ENCODE measurements around the gene FAH.

FAH gene

GRCh38 chr15:80107204-80107603, 45.6 kb upstream of the FAH start:
- H3K9me3 ChIP-seq (ENCODE audit: severe bottlenecking), result no peaks in the 10 kb centered on the region
- TF ChIP-seq CTCF (IDR thresholded peaks at IDR 0.05; ENCODE audit: poor library complexity, severe bottlenecking), result no peak
- DNase-seq (ENCODE audit: low spot score) (no peak), ATAC-seq (ENCODE audit: low read depth) (no peak)
- H3K27ac ChIP-seq (ENCODE audit: poor library complexity, severe bottlenecking), result no peak overlapping the region
- peaks cover 28% of the 10 kb centered on the region for H3K4me1 ChIP-seq (ENCODE audit: insufficient read depth, poor library complexity, severe bottlenecking)
- no peak overlapping the region for H3K4me3 ChIP-seq (ENCODE audit: severe bottlenecking)
- H3K27me3 ChIP-seq (ENCODE audit: insufficient read depth, poor library complexity, severe bottlenecking), result no peaks in the 10 kb centered on the region
- peaks cover 4% of the 10 kb centered on the region; the same call in 1 of the 2 replicates for H3K36me3 ChIP-seq (ENCODE audit: low read depth)

- no peak overlapping the region for H3K27ac ChIP-seq (ENCODE audit: poor library complexity, severe bottlenecking)
- peaks cover 28% of the 10 kb centered on the region for H3K4me1 ChIP-seq (ENCODE audit: insufficient read depth, poor library complexity, severe bottlenecking)
- H3K4me3 ChIP-seq (ENCODE audit: severe bottlenecking), result no peak overlapping the region
- no peak for TF ChIP-seq CTCF (IDR thresholded peaks at IDR 0.05; ENCODE audit: poor library complexity, severe bottlenecking)
- no peaks in the 10 kb centered on the region for H3K9me3 ChIP-seq (ENCODE audit: severe bottlenecking)
- ATAC-seq (ENCODE audit: low read depth) (no peak), DNase-seq (ENCODE audit: low spot score) (no peak)
- H3K27me3 ChIP-seq (ENCODE audit: insufficient read depth, poor library complexity, severe bottlenecking), result no peaks in the 10 kb centered on the region
- peaks cover 4% of the 10 kb centered on the region; the same call in 1 of the 2 replicates for H3K36me3 ChIP-seq (ENCODE audit: low read depth)
Measured at GRCh38 chr15:80107774-80108173, 45.0 kb upstream of the FAH start.

GRCh38 chr15:80109388-80109787, 43.4 kb upstream of the FAH start:
- H3K27me3 ChIP-seq (ENCODE audit: insufficient read depth, poor library complexity, severe bottlenecking), result no peaks in the 10 kb centered on the region
- H3K4me3 ChIP-seq (ENCODE audit: severe bottlenecking), result no peak overlapping the region
- no peak for TF ChIP-seq CTCF (IDR thresholded peaks at IDR 0.05; ENCODE audit: poor library complexity, severe bottlenecking)
- H3K4me1 ChIP-seq (ENCODE audit: insufficient read depth, poor library complexity, severe bottlenecking), result peaks cover 28% of the 10 kb centered on the region
- ATAC-seq (ENCODE audit: low read depth) (no peak), DNase-seq (ENCODE audit: low spot score) (no peak)
- H3K27ac ChIP-seq (ENCODE audit: poor library complexity, severe bottlenecking), result no peak overlapping the region
- no peaks in the 10 kb centered on the region for H3K9me3 ChIP-seq (ENCODE audit: severe bottlenecking)
- peaks cover 4% of the 10 kb centered on the region; the same call in 1 of the 2 replicates for H3K36me3 ChIP-seq (ENCODE audit: low read depth)

- Histone ChIP-seq H3K27me3 (ENCODE audit: insufficient read depth, poor library complexity, severe bottlenecking) (no peaks in the 10 kb centered on the region), H3K36me3 (ENCODE audit: low read depth) (no peaks in the 10 kb centered on the region), H3K4me1 (ENCODE audit: insufficient read depth, poor library complexity, severe bottlenecking) (peaks cover 15% of the 10 kb centered on the region), H3K27ac (ENCODE audit: poor library complexity, severe bottlenecking) (no peak overlapping the region), H3K9me3 (ENCODE audit: severe bottlenecking) (no peaks in the 10 kb centered on the region), H3K4me3 (ENCODE audit: severe bottlenecking) (no peak overlapping the region)
- TF ChIP-seq CTCF (IDR thresholded peaks at IDR 0.05; ENCODE audit: poor library complexity, severe bottlenecking), result no peak
- DNase-seq (ENCODE audit: low spot score) (no peak), ATAC-seq (ENCODE audit: low read depth) (no peak)
Measured at GRCh38 chr15:80110920-80111319, 41.9 kb upstream of the FAH start.

GRCh38 chr15:80114114-80114513, 38.7 kb upstream of the FAH start:
- peaks cover 7% of the 10 kb centered on the region for H3K4me1 ChIP-seq (ENCODE audit: insufficient read depth, poor library complexity, severe bottlenecking)
- no peak overlapping the region for H3K4me3 ChIP-seq (ENCODE audit: severe bottlenecking)
- DNase-seq (ENCODE audit: low spot score) (no peak), ATAC-seq (ENCODE audit: low read depth) (no peak)
- no peaks in the 10 kb centered on the region for H3K36me3 ChIP-seq (ENCODE audit: low read depth)
- no peak for TF ChIP-seq CTCF (IDR thresholded peaks at IDR 0.05; ENCODE audit: poor library complexity, severe bottlenecking)
- no peaks in the 10 kb centered on the region for H3K27me3 ChIP-seq (ENCODE audit: insufficient read depth, poor library complexity, severe bottlenecking)
- no peaks in the 10 kb centered on the region for H3K9me3 ChIP-seq (ENCODE audit: severe bottlenecking)
- H3K27ac ChIP-seq (ENCODE audit: poor library complexity, severe bottlenecking), result no peak overlapping the region
